ENCODE measurements around the gene FGG. TPM values are rescaled to one million over a fixed set of nuclear protein-coding genes. Genes with fewer than 3 reads are reported as not detected.

The FGG gene
- total and polyA plus RNA-seq, 2 of the 13 experiments (the other 11 are each of a cell fraction or from before 2014, with no cell fraction given) = 1,037 to 2,423 TPM

DNA sequence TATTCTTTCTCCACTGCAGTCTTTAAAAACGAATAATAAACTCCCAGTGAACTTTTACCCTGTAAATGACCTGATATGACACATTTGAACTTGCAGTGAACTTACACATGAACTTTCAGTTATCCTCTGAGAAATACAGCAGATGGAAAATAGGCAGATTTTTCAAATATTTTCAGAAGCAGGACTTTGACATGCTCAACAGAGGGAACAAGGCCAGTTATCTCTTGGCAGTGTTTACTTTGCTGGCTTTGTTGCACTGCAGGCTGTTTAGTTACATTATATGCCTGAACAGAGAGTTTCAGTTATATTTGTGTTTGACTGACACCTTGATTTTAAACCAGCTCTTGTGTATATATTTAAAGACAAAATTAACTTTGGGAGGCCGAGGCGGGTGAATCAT is 47.6 kb upstream of the FGG start (continued):
- no peak for TF ChIP-seq GZF1 (CRISPR knock-in tag; IDR thresholded peaks at IDR 0.05)
- no peak for TF ChIP-seq ZNF350 (CRISPR knock-in tag; IDR thresholded peaks at IDR 0.05; ENCODE audit: borderline replicate concordance, low read depth)
- TF ChIP-seq MEF2D (CRISPR knock-in tag; IDR thresholded peaks at IDR 0.05) = peak; percentile 89
- TF ChIP-seq SMYD3 (CRISPR knock-in tag; IDR thresholded peaks at IDR 0.05) = no peak
- TF ChIP-seq ZEB1 (IDR thresholded peaks at IDR 0.05; ENCODE audit: insufficient replicate concordance, low read depth) = peak; percentile 61
- TF ChIP-seq, protein P1, sequence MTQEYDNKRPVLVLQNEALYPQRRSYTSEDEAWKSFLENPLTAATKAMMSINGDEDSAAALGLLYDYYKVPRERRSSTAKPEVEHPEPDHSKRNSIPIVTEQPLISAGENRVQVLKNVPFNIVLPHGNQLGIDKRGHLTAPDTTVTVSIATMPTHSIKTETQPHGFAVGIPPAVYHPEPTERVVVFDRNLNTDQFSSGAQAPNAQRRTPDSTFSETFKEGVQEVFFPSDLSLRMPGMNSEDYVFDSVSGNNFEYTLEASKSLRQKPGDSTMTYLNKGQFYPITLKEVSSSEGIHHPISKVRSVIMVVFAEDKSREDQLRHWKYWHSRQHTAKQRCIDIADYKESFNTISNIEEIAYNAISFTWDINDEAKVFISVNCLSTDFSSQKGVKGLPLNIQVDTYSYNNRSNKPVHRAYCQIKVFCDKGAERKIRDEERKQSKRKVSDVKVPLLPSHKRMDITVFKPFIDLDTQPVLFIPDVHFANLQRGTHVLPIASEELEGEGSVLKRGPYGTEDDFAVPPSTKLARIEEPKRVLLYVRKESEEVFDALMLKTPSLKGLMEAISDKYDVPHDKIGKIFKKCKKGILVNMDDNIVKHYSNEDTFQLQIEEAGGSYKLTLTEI (CRISPR knock-in tag; conservative IDR thresholded peaks at IDR 0.05) = no peak
- TF ChIP-seq ATM (IDR thresholded peaks at IDR 0.05; ENCODE audit: borderline replicate concordance) = no peak
- TF ChIP-seq FOXO1 (CRISPR knock-in tag; IDR thresholded peaks at IDR 0.05) = peak; percentile 90
- no peak for TF ChIP-seq REXO4 (CRISPR knock-in tag; IDR thresholded peaks at IDR 0.05; ENCODE audit: borderline replicate concordance)
- TF ChIP-seq ZNF737 (CRISPR knock-in tag; IDR thresholded peaks at IDR 0.05; ENCODE audit: borderline replicate concordance) = no peak
- no peak for TF ChIP-seq ZFP37 (CRISPR knock-in tag; IDR thresholded peaks at IDR 0.05; ENCODE audit: borderline replicate concordance)
- TF ChIP-seq PHF21A (CRISPR knock-in tag; IDR thresholded peaks at IDR 0.05) = peak; percentile 74; the same call in 1 of the 2 replicates
- TF ChIP-seq RAD51 (IDR thresholded peaks at IDR 0.05; ENCODE audit: borderline replicate concordance) = no peak
- TF ChIP-seq, protein P2, sequence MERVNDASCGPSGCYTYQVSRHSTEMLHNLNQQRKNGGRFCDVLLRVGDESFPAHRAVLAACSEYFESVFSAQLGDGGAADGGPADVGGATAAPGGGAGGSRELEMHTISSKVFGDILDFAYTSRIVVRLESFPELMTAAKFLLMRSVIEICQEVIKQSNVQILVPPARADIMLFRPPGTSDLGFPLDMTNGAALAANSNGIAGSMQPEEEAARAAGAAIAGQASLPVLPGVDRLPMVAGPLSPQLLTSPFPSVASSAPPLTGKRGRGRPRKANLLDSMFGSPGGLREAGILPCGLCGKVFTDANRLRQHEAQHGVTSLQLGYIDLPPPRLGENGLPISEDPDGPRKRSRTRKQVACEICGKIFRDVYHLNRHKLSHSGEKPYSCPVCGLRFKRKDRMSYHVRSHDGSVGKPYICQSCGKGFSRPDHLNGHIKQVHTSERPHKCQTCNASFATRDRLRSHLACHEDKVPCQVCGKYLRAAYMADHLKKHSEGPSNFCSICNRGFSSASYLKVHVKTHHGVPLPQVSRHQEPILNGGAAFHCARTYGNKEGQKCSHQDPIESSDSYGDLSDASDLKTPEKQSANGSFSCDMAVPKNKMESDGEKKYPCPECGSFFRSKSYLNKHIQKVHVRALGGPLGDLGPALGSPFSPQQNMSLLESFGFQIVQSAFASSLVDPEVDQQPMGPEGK (CRISPR knock-in tag; IDR thresholded peaks at IDR 0.05) = 0 out of 2 replicates have a peak, but pooled peaks have one; percentile 26
- no peak for TF ChIP-seq NR3C1 (CRISPR knock-in tag; IDR thresholded peaks at IDR 0.05)
- TF ChIP-seq, protein P3, sequence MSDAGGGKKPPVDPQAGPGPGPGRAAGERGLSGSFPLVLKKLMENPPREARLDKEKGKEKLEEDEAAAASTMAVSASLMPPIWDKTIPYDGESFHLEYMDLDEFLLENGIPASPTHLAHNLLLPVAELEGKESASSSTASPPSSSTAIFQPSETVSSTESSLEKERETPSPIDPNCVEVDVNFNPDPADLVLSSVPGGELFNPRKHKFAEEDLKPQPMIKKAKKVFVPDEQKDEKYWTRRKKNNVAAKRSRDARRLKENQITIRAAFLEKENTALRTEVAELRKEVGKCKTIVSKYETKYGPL (CRISPR knock-in tag; IDR thresholded peaks at IDR 0.05) = no peak
- TF ChIP-seq ZNF446 (CRISPR knock-in tag; IDR thresholded peaks at IDR 0.05) = no peak
- TF ChIP-seq NFKB2 (CRISPR knock-in tag; IDR thresholded peaks at IDR 0.05; ENCODE audit: borderline replicate concordance) = no peak
- TF ChIP-seq MTA1 (CRISPR knock-in tag; IDR thresholded peaks at IDR 0.05; ENCODE audit: borderline replicate concordance) = no peak
- TF ChIP-seq U2AF1 (optimal IDR thresholded peaks at IDR 0.05; ENCODE audit: low read depth, low read length) = no peak
- no peak for TF ChIP-seq ZFP36 (IDR thresholded peaks at IDR 0.05; ENCODE audit: borderline replicate concordance, low read depth, low read length, partially characterized antibody)
- TF ChIP-seq YEATS4 (CRISPR knock-in tag; IDR thresholded peaks at IDR 0.05; ENCODE audit: borderline replicate concordance) = no peak
- no peak for TF ChIP-seq HNRNPUL1 (IDR thresholded peaks at IDR 0.05; ENCODE audit: low read depth, low read length)
- TF ChIP-seq ZSCAN12 (CRISPR knock-in tag; IDR thresholded peaks at IDR 0.05) = no peak
- TF ChIP-seq ZMYM2 (CRISPR knock-in tag; IDR thresholded peaks at IDR 0.05) = no peak
- TF ChIP-seq KLF9 (CRISPR knock-in tag; IDR thresholded peaks at IDR 0.05; ENCODE audit: low read depth) = peak; percentile 56; the same call in 1 of the 2 replicates
- no peak for TF ChIP-seq ZSCAN22 (CRISPR knock-in tag; IDR thresholded peaks at IDR 0.05)
- TF ChIP-seq FOXJ3 (CRISPR knock-in tag; IDR thresholded peaks at IDR 0.05; ENCODE audit: borderline replicate concordance) = peak; percentile 94
- TF ChIP-seq SNAI1 (CRISPR knock-in tag; IDR thresholded peaks at IDR 0.05; ENCODE audit: borderline replicate concordance) = no peak
- no peak for TF ChIP-seq BRCA1 (CRISPR knock-in tag; IDR thresholded peaks at IDR 0.05)

Measured in HepG2 (cell line).